ENCODE data around the gene GPHA2. TPM values are rescaled to one million over a fixed set of nuclear protein-coding genes. Genes with fewer than 3 reads are reported as not detected.

GPHA2 gene
- total and polyA plus RNA-seq, 2 donors (not counting 1 experiment from before 2014, with no cell fraction given) = not detected

- no peak overlapping the region for H3K4me3 ChIP-seq (replicated peaks in 1 of 4; ENCODE audit: control extremely low read depth in 1 of 4, insufficient read depth in 1 of 4, low read depth in 3 of 4, low read length in 4 of 4)
- peak; percentile 78 to 89 for DNase-seq (ENCODE audit: low read depth in 2 of 2)
- H3K27me3 ChIP-seq (ENCODE audit: control insufficient read depth, insufficient read depth, low read length) = no peaks in the 10 kb centered on the region
- H3K79me2 ChIP-seq (ENCODE audit: control insufficient read depth, insufficient read depth, low read length) = no peaks in the 10 kb centered on the region
- H3K4me2 ChIP-seq (ENCODE audit: extremely low read depth, insufficient read depth, low read length) = no peak overlapping the region
- no peak for TF ChIP-seq EZH2 (IDR thresholded peaks at IDR 0.05; ENCODE audit: low read length, missing control alignments)
- TF ChIP-seq, protein P1, sequence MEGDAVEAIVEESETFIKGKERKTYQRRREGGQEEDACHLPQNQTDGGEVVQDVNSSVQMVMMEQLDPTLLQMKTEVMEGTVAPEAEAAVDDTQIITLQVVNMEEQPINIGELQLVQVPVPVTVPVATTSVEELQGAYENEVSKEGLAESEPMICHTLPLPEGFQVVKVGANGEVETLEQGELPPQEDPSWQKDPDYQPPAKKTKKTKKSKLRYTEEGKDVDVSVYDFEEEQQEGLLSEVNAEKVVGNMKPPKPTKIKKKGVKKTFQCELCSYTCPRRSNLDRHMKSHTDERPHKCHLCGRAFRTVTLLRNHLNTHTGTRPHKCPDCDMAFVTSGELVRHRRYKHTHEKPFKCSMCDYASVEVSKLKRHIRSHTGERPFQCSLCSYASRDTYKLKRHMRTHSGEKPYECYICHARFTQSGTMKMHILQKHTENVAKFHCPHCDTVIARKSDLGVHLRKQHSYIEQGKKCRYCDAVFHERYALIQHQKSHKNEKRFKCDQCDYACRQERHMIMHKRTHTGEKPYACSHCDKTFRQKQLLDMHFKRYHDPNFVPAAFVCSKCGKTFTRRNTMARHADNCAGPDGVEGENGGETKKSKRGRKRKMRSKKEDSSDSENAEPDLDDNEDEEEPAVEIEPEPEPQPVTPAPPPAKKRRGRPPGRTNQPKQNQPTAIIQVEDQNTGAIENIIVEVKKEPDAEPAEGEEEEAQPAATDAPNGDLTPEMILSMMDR (conservative IDR thresholded peaks at IDR 0.05 in 1 of 2, IDR thresholded peaks at IDR 0.05 in 1 of 2; ENCODE audit: low read depth in 1 of 2, low read length in 2 of 2) = no peak
- H4K20me1 ChIP-seq (ENCODE audit: control insufficient read depth, extremely low read depth, insufficient read depth, low read length) = no peaks in the 10 kb centered on the region
- no peak overlapping the region for H2AFZ ChIP-seq (ENCODE audit: low read length)
- no peak overlapping the region for H3K27ac ChIP-seq (ENCODE audit: insufficient read depth, low read length)
- H3K36me3 ChIP-seq (ENCODE audit: control insufficient read depth, insufficient read depth, low read length) = no peaks in the 10 kb centered on the region
- H3K4me1 ChIP-seq (ENCODE audit: control insufficient read depth, extremely low read depth, insufficient read depth, low read length) = peaks cover 3% of the 10 kb centered on the region
- H3K9ac ChIP-seq (ENCODE audit: insufficient read depth, low read length) = no peak overlapping the region
- H3K9me3 ChIP-seq (ENCODE audit: control insufficient read depth, insufficient read depth, low read depth, low read length) = no peaks in the 10 kb centered on the region
These were observed 50.1 kb downstream of the GPHA2 start for GRCh38 chr11:64885367-64886286.

Other genes with a start within 250 kb of the GPHA2 start
- under 0.01 and 0.26 TPM in 2 replicates for gene NRXN2, start 212.7 kb downstream of the GPHA2 start, total RNA-seq
- 0.75 TPM in 1 of 2 replicates, not detected in the other for gene NRXN2, start 212.7 kb downstream of the GPHA2 start, polyA plus RNA-seq
- gene RASGRP2, start 191.8 kb downstream of the GPHA2 start, total RNA-seq = 0.26 and 1.2 TPM in 2 replicates
- 0.71 and 5.2 TPM in 2 replicates for gene RASGRP2, start 191.8 kb downstream of the GPHA2 start, polyA plus RNA-seq
- gene PYGM, start 175.9 kb downstream of the GPHA2 start, total RNA-seq = 0.26 and 0.50 TPM in 2 replicates
- gene PYGM, start 175.9 kb downstream of the GPHA2 start, polyA plus RNA-seq = 0.18 and 1.9 TPM in 2 replicates
- 62.7 and 78.9 TPM in 2 replicates for gene SF1, start 157.4 kb downstream of the GPHA2 start, total RNA-seq
- gene SF1, start 157.4 kb downstream of the GPHA2 start, polyA plus RNA-seq = 105 and 133 TPM in 2 replicates
- gene MAP4K2, start 132.7 kb downstream of the GPHA2 start, total RNA-seq = 4.9 and 9.2 TPM in 2 replicates
- 6.4 and 9.2 TPM in 2 replicates for gene MAP4K2, start 132.7 kb downstream of the GPHA2 start, polyA plus RNA-seq
- gene MEN1, start 125.3 kb downstream of the GPHA2 start, total RNA-seq = 12.1 and 13.7 TPM in 2 replicates
- gene MEN1, start 125.3 kb downstream of the GPHA2 start, polyA plus RNA-seq = 8.9 and 14.2 TPM in 2 replicates
- gene CDC42BPG, start 91.2 kb downstream of the GPHA2 start, total RNA-seq = 0.33 and 0.77 TPM in 2 replicates
- 0.02 and 0.03 TPM in 2 replicates for gene CDC42BPG, start 91.2 kb downstream of the GPHA2 start, polyA plus RNA-seq
- gene EHD1, start 57.3 kb downstream of the GPHA2 start, total RNA-seq = 40.8 and 71.3 TPM in 2 replicates
- gene EHD1, start 57.3 kb downstream of the GPHA2 start, polyA plus RNA-seq = 240 and 248 TPM in 2 replicates
- 7.4 and 9.9 TPM in 2 replicates for gene ATG2A, start 18.7 kb downstream of the GPHA2 start, total RNA-seq
- 3.1 and 5.1 TPM in 2 replicates for gene ATG2A, start 18.7 kb downstream of the GPHA2 start, polyA plus RNA-seq
- gene PPP2R5B, start 11.2 kb downstream of the GPHA2 start, total RNA-seq = 6.2 and 12.1 TPM in 2 replicates
- 10.9 and 12.4 TPM in 2 replicates for gene PPP2R5B, start 11.2 kb downstream of the GPHA2 start, polyA plus RNA-seq
- not detected in 2 replicates for gene MAJIN, start 36.2 kb upstream of the GPHA2 start, total RNA-seq
- gene MAJIN, start 36.2 kb upstream of the GPHA2 start, polyA plus RNA-seq = not detected in 2 replicates
- gene BATF2, start 61.1 kb upstream of the GPHA2 start, total RNA-seq = 2.1 TPM in 2 replicates
- gene BATF2, start 61.1 kb upstream of the GPHA2 start, polyA plus RNA-seq = 1.0 and 1.5 TPM in 2 replicates
- gene ARL2, start 78.3 kb upstream of the GPHA2 start, total RNA-seq = 99.9 and 138 TPM in 2 replicates
- gene ARL2, start 78.3 kb upstream of the GPHA2 start, polyA plus RNA-seq = 99.2 and 173 TPM in 2 replicates
- gene SNX15, start 91.5 kb upstream of the GPHA2 start, total RNA-seq = 11.3 and 14.4 TPM in 2 replicates
- gene SNX15, start 91.5 kb upstream of the GPHA2 start, polyA plus RNA-seq = 10.2 and 15.2 TPM in 2 replicates
- 8.6 and 10.0 TPM in 2 replicates for gene SAC3D1, start 105.3 kb upstream of the GPHA2 start, total RNA-seq
- 3.1 and 7.1 TPM in 2 replicates for gene SAC3D1, start 105.3 kb upstream of the GPHA2 start, polyA plus RNA-seq
- 26.2 and 35.5 TPM in 2 replicates for gene NAALADL1, start 122.7 kb upstream of the GPHA2 start, total RNA-seq
- gene NAALADL1, start 122.7 kb upstream of the GPHA2 start, polyA plus RNA-seq = 14.8 and 14.9 TPM in 2 replicates
- gene CDCA5, start 148.1 kb upstream of the GPHA2 start, total RNA-seq = 0.26 and 3.0 TPM in 2 replicates
- gene CDCA5, start 148.1 kb upstream of the GPHA2 start, polyA plus RNA-seq = 4.6 and 18.1 TPM in 2 replicates
- gene ZFPL1, start 148.3 kb upstream of the GPHA2 start, total RNA-seq = 31.1 and 36.0 TPM in 2 replicates
- 30.8 and 37.6 TPM in 2 replicates for gene ZFPL1, start 148.3 kb upstream of the GPHA2 start, polyA plus RNA-seq
- 144 and 171 TPM in 2 replicates for gene VPS51, start 160.3 kb upstream of the GPHA2 start, total RNA-seq
- gene VPS51, start 160.3 kb upstream of the GPHA2 start, polyA plus RNA-seq = 22.0 and 27.0 TPM in 2 replicates
- 30.0 and 89.5 TPM in 2 replicates for gene TM7SF2, start 176.0 kb upstream of the GPHA2 start, total RNA-seq
- gene TM7SF2, start 176.0 kb upstream of the GPHA2 start, polyA plus RNA-seq = 11.7 and 16.9 TPM in 2 replicates
- 12.8 and 13.2 TPM in 2 replicates for gene ZNHIT2, start 181.8 kb upstream of the GPHA2 start, total RNA-seq
- 1.4 and 1.7 TPM in 2 replicates for gene ZNHIT2, start 181.8 kb upstream of the GPHA2 start, polyA plus RNA-seq
- 336 and 338 TPM in 2 replicates for gene FAU, start 186.2 kb upstream of the GPHA2 start, total RNA-seq
- 256 and 290 TPM in 2 replicates for gene FAU, start 186.2 kb upstream of the GPHA2 start, polyA plus RNA-seq
- 46.2 and 70.8 TPM in 2 replicates for gene MRPL49, start 186.4 kb upstream of the GPHA2 start, total RNA-seq
- gene MRPL49, start 186.4 kb upstream of the GPHA2 start, polyA plus RNA-seq = 55.5 and 60.8 TPM in 2 replicates
- 13.6 and 15.5 TPM in 2 replicates for gene SYVN1, start 198.6 kb upstream of the GPHA2 start, total RNA-seq
- 25.2 and 30.4 TPM in 2 replicates for gene SYVN1, start 198.6 kb upstream of the GPHA2 start, polyA plus RNA-seq
- not detected in 2 replicates for gene SPDYC, start 234.3 kb upstream of the GPHA2 start, total RNA-seq
- gene SPDYC, start 234.3 kb upstream of the GPHA2 start, polyA plus RNA-seq = not detected in 2 replicates
- gene CAPN1, start 246.0 kb upstream of the GPHA2 start, total RNA-seq = 58.0 and 94.5 TPM in 2 replicates
- 70.3 and 111 TPM in 2 replicates for gene CAPN1, start 246.0 kb upstream of the GPHA2 start, polyA plus RNA-seq